ENCODE data around the gene BEAN1.

Gene BEAN1

GRCh38 chr16:66388350-66389139, 38.5 kb upstream of the BEAN1 start:
- no peak for DNase-seq (ENCODE audit: low read depth)
- TF ChIP-seq, protein P1, sequence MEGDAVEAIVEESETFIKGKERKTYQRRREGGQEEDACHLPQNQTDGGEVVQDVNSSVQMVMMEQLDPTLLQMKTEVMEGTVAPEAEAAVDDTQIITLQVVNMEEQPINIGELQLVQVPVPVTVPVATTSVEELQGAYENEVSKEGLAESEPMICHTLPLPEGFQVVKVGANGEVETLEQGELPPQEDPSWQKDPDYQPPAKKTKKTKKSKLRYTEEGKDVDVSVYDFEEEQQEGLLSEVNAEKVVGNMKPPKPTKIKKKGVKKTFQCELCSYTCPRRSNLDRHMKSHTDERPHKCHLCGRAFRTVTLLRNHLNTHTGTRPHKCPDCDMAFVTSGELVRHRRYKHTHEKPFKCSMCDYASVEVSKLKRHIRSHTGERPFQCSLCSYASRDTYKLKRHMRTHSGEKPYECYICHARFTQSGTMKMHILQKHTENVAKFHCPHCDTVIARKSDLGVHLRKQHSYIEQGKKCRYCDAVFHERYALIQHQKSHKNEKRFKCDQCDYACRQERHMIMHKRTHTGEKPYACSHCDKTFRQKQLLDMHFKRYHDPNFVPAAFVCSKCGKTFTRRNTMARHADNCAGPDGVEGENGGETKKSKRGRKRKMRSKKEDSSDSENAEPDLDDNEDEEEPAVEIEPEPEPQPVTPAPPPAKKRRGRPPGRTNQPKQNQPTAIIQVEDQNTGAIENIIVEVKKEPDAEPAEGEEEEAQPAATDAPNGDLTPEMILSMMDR (IDR thresholded peaks at IDR 0.05; ENCODE audit: low read depth, low read length, missing control alignments) = no peak
- no peak overlapping the region for H3K4me3 ChIP-seq (ENCODE audit: low read depth, low read length)

GRCh38 chr16:66389256-66390176, 37.6 kb upstream of the BEAN1 start:
- H3K4me3 ChIP-seq (ENCODE audit: low read depth, low read length) = no peak overlapping the region
- no peak for DNase-seq (ENCODE audit: low read depth)

DNA sequence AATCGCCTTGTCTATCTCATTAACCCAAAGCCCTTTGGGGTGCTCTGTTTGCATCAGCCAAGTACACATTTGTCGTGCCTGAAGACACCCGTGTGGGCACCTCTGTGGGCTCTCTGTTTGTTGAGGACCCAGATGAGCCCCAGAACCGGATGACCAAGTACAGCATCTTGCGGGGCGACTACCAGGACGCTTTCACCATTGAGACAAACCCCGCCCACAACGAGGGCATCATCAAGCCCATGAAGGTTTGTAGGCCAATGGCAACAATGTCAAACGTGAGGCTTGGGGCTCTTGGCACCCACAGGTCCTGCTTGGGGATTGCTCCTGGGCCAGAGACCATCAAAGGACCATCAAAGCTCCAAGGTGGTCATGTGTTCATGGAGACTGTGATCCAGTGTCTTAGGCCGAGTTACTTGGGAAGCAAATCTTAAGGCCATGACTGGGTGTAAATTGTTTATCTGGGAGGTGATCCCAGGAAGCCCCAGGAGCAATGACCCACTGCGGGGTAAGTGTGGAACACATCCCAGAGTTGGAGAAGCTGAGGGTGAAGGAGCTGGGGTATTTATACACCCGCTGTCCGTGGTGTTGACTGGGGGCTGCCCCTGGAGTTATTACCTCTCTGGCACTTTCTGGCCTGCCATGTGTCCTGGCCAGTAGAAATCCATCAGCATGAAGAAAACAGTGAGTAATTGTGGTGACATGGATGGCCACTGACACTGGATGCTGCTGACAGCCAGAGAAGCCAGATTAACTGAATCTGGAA, 36.6 kb upstream of the BEAN1 start:
- TF ChIP-seq, protein P1 (IDR thresholded peaks at IDR 0.05; ENCODE audit: low read depth, low read length, missing control alignments) = no peak
- H3K4me3 ChIP-seq (ENCODE audit: low read depth, low read length) = no peak overlapping the region
- DNase-seq (ENCODE audit: low read depth) = no peak

More at GRCh38 chr16:66389256-66390176, 37.6 kb upstream of the BEAN1 start:
- TF ChIP-seq, protein P1 (IDR thresholded peaks at IDR 0.05; ENCODE audit: low read depth, low read length, missing control alignments) = no peak

DNA sequence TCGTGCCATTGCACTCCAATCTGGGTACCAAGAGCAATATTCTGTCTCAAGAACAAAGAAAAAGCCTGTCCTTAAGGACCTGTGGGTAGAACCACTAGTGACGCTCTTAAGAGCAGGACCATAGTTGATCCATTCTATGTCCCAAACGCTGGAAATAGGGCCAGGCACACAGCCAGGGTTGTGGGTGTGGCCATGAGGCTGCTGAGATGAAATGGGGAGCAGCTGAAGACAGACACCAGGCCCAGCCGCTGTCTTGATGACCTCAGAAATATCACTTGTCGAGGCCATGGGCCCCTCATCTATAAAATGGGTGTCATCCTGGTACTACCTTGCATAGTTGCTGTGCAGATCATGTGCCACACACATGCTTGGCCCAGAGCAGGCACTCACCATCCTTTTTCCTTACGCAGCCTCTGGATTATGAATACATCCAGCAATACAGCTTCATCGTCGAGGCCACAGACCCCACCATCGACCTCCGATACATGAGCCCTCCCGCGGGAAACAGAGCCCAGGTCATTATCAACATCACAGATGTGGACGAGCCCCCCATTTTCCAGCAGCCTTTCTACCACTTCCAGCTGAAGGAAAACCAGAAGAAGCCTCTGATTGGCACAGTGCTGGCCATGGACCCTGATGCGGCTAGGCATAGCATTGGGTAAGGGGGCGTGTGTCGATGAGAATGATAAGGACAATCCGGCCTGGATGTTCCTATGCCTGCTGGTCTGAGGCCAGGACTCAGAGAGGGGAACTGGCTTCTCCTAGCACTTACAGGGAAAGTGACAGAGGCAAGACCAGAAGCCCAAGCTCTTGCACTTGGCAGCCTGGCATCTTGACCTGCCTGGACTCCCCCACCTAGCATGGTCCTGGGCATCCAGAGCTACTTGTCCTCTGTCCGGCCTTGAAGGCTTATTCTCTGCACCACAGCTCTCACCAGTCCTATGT, 35.1 kb upstream of the BEAN1 start:
- DNase-seq (ENCODE audit: low read depth) = no peak
- TF ChIP-seq, protein P1 (IDR thresholded peaks at IDR 0.05; ENCODE audit: low read depth, low read length, missing control alignments) = no peak
- no peak overlapping the region for H3K4me3 ChIP-seq (ENCODE audit: low read depth, low read length)

DNA sequence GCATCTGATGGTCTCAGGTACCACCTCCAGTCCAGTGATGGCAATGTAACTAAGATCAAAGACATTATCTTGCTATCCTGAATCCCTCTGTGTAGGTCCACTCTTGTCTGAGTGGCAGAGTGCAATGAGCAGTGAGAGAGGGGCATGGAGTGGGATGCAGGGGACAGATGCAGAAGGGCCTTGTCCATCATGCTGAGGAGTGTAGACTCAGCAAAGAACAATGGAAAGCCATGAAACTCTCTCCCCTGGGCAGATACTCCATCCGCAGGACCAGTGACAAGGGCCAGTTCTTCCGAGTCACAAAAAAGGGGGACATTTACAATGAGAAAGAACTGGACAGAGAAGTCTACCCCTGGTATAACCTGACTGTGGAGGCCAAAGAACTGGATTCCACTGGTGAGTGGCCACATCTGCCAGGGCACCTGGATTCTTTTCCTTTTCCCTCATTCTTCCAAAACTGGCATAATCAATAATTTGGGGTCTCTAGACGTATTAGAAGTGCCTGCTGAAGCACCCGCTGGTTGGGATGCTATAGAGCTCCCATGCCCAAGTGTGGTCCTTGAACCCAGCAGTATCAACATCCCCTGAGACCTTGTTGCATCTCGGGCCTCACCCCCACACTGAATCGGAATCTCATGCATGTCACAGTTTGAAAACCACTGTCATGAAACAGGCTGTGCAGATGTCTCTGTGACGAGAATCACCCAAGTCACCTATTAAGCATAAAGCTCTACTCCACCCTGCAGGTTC, 31.1 kb upstream of the BEAN1 start:
- TF ChIP-seq, protein P1 (IDR thresholded peaks at IDR 0.05; ENCODE audit: low read depth, low read length, missing control alignments) = no peak
- no peak overlapping the region for H3K4me3 ChIP-seq (ENCODE audit: low read depth, low read length)
- DNase-seq (ENCODE audit: low read depth) = no peak

Data from GM12864 (cell line).